Nephron (organoid): ENCODE measurements around the gene CRTC1.

Experiments
- H3K27ac Mint-ChIP-seq, 3 experiments: 2 replicates each; pipeline ENCODE4 v1.8.0; 2020; ENCODE audit warnings: mixed read lengths in 3 of 3, mild to moderate bottlenecking in 2 of 3, moderate library complexity in 1 of 3
- H3K27me3 Mint-ChIP-seq: 2 replicates; pipeline ENCODE4 v1.8.0; 2021; ENCODE audit warnings: low read depth, mild to moderate bottlenecking, moderate library complexity, mixed read lengths
- H3K36me3 Mint-ChIP-seq: 2 replicates; pipeline ENCODE4 v1.8.0; 2020; ENCODE audit warnings: low read depth, mixed read lengths
- H3K4me1 Mint-ChIP-seq: 2 replicates; pipeline ENCODE4 v1.8.0; 2020; ENCODE audit warnings: mixed read lengths
- H3K4me3 Mint-ChIP-seq, 3 experiments: 2 replicates each; pipeline ENCODE4 v1.8.0; 2020; ENCODE audit warnings: mild to moderate bottlenecking in 3 of 3, mixed read lengths in 3 of 3, moderate library complexity in 2 of 3
- H3K9me3 Mint-ChIP-seq: 2 replicates; pipeline ENCODE4 v1.8.0; 2020; ENCODE audit warnings: mixed read lengths
- TF ChIP-seq, protein P1 (sequence below), 3 experiments: fragments of 200-600 bp; sonication (generic); IDR thresholded peaks; one replicate each; pipeline ENCODE4 v1.5.0; 2021; ENCODE audit warnings: antibody characterized with exemption in 3 of 3; ENCODE audit not compliant: unreplicated experiment in 3 of 3

Gene CRTC1

DNA sequence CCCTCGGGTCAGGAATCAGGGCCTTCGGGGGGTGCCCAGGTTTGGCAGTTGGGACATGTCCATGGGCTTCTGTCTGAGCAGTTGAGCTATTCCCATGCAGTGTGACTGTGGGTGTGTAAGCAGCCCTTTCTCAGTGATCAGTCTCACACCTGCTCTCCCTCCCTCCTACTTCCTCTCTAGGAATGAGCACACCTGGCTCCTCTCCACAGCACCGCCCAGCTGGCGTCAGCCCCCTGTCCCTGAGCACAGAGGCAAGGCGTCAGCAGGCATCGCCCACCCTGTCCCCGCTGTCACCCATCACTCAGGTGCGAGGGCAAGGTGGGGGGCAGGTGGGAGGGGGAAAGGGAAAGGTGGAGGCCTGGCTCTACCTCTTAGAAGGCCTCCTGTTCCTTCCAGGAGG, 81.7 kb downstream of the CRTC1 start:
- Mint-ChIP-seq H3K4me1 (peaks cover 19% of the 10 kb centered on the region), H3K9me3 (no peaks in the 10 kb centered on the region), H3K4me3 (no peak overlapping the region), H3K27me3 (no peaks in the 10 kb centered on the region), H3K36me3 (peaks cover 3% of the 10 kb centered on the region), H3K27ac (no peak overlapping the region)
- TF ChIP-seq, protein P1, sequence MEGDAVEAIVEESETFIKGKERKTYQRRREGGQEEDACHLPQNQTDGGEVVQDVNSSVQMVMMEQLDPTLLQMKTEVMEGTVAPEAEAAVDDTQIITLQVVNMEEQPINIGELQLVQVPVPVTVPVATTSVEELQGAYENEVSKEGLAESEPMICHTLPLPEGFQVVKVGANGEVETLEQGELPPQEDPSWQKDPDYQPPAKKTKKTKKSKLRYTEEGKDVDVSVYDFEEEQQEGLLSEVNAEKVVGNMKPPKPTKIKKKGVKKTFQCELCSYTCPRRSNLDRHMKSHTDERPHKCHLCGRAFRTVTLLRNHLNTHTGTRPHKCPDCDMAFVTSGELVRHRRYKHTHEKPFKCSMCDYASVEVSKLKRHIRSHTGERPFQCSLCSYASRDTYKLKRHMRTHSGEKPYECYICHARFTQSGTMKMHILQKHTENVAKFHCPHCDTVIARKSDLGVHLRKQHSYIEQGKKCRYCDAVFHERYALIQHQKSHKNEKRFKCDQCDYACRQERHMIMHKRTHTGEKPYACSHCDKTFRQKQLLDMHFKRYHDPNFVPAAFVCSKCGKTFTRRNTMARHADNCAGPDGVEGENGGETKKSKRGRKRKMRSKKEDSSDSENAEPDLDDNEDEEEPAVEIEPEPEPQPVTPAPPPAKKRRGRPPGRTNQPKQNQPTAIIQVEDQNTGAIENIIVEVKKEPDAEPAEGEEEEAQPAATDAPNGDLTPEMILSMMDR (IDR thresholded peaks at IDR 0.05; ENCODE audit: unreplicated experiment in 3 of 3) = no peak

DNA sequence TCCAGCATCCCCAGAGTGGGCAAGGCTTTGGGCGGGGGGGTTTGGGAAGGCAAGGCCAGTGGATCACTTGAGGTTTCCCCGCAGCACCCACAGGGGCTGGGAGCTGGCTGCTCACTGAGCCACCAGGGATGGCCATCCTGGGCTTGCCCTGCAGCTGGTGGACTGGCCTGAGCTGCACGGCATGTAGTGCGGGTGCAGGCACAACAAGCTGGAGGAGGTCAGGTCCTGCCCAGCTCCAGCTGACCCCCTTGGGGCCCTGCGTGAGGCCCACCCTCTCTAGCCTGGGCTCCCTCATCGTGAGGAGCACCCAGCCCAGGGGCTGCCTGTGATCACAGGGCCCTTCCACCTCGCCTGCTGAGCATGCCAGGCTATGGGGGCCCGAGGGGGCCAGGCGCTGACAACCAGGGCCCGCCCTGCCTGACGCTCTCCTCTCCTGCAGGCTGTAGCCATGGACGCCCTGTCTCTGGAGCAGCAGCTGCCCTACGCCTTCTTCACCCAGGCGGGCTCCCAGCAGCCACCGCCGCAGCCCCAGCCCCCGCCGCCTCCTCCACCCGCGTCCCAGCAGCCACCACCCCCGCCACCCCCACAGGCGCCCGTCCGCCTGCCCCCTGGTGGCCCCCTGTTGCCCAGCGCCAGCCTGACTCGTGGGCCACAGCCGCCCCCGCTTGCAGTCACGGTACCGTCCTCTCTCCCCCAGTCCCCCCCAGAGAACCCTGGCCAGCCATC, 84.7 kb downstream of the CRTC1 start:
- peaks cover 6% of the 10 kb centered on the region for H3K4me1 Mint-ChIP-seq
- no peak overlapping the region for H3K4me3 Mint-ChIP-seq
- TF ChIP-seq, protein P1 (IDR thresholded peaks at IDR 0.05; ENCODE audit: unreplicated experiment in 3 of 3) = peak in 2 of 3 experiments; percentile 17 to 28
- H3K27me3 Mint-ChIP-seq = no peaks in the 10 kb centered on the region
- no peaks in the 10 kb centered on the region for H3K9me3 Mint-ChIP-seq
- H3K36me3 Mint-ChIP-seq = peaks cover 3% of the 10 kb centered on the region
- H3K27ac Mint-ChIP-seq = no peak overlapping the region

DNA sequence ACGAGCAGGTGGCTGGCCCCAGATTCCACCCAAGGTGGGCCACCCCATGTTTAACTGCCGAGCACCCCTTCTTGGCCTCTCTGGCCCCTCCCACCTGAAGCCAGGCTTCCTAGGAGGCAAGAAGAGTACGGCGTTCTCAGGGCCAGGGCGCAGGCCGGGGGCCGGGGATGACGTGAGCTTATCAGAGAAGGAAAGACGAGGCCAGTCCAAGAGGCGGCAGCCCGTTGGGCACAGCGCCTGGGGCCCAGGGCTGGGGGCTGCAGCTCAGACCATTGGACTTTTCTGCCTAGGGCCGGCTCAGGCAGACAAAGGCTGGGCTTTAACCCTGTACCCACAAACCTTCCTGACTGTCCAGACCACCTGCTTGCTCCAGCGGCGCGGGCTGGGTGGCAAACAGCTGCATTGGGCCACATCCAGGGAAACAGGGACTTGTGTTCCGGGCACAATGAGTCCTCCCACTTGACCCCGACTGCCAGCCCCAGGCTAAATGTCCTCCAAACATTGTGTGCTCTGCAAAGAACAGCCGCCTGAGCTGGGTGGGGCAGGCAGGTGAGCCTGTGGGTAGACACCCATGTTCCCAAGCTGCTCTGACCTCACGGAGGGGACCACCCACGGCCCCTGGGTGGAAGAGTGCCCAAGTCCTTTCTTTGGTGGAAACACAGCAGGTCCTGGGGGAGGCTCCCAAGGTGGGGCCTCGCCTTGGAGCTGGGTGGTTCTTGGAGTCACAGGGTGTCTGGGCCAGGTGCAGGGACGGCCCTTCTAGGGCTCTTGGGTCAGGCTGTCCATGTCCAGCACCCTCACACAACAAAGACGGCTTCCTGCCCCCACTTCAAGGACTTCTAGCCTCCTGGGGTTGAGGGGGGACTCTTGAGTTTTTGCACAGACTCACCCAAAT, 85.8 kb downstream of the CRTC1 start:
- Mint-ChIP-seq H3K4me3 (no peak overlapping the region), H3K27me3 (no peaks in the 10 kb centered on the region), H3K4me1 (peaks cover 6% of the 10 kb centered on the region), H3K9me3 (no peaks in the 10 kb centered on the region), H3K27ac (no peak overlapping the region), H3K36me3 (peaks cover 3% of the 10 kb centered on the region)
- TF ChIP-seq, protein P1 (IDR thresholded peaks at IDR 0.05; ENCODE audit: unreplicated experiment in 3 of 3) = no peak

DNA sequence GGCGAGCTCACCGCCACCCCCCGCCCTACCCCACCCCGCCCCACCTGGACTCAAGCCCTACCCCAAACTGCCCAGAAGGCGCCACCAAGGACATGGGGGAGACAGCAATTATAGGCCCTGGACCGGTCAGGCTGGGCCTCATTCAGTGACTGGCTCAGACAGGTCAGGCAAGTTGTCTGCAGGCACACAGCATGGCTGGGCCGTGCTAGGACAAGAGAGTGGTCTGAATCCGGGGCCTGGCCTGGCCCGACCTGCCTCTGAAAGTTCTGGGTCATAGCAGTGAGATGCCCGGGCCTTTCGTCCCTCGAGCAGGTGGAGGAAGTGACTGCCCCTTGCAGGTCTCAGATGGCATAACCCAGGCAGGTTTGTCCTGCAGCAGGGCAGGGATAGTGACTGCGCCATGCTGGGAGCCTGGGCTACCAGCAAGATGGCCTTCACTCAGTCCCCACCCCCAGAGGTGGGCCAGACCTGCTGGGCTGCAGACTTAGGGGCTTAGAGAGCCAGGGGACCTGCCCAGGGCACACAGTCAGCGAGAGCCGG, 86.6 kb downstream of the CRTC1 start:
- no peaks in the 10 kb centered on the region for H3K27me3 Mint-ChIP-seq
- H3K4me3 Mint-ChIP-seq = no peak overlapping the region
- no peak overlapping the region for H3K27ac Mint-ChIP-seq
- peaks cover 3% of the 10 kb centered on the region for H3K36me3 Mint-ChIP-seq
- TF ChIP-seq, protein P1 (IDR thresholded peaks at IDR 0.05; ENCODE audit: unreplicated experiment in 3 of 3) = no peak
- peaks cover 6% of the 10 kb centered on the region for H3K4me1 Mint-ChIP-seq
- no peaks in the 10 kb centered on the region for H3K9me3 Mint-ChIP-seq

DNA sequence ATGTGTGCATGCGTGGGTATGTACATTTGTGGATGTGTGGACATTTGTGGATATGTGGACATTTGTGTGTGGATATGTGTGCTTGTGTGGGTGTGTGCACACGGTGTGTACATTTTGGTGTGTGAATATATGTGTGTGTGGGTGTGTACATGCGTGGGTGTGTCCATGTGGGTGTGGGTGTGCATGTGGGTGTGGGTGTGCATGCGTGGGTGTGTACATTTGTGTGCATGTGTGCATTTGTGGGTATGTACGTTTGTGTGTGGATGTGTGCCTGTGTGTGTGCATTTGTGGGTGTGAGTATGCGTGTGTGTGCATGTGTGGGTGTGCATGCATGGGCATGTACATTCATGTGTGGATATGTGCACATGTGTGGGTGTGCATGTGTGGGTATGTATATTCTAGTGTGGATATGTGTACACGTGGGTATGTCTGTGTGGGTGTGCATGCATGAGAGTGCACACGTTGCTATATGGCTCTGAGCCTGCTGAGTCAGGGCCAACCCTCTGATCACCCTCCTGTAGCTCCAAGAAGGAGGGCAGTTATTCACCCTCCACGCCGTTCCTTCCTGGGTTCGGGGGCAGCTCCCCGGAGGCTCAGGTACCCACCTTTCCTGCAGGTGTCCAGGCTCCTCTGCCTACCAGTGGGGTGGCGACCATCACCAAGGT, 87.3 kb downstream of the CRTC1 start:
- Mint-ChIP-seq H3K36me3 (peaks cover 3% of the 10 kb centered on the region), H3K27ac (no peak overlapping the region), H3K9me3 (no peaks in the 10 kb centered on the region), H3K4me1 (peaks cover 6% of the 10 kb centered on the region), H3K4me3 (no peak overlapping the region), H3K27me3 (no peaks in the 10 kb centered on the region)
- TF ChIP-seq, protein P1 (IDR thresholded peaks at IDR 0.05; ENCODE audit: unreplicated experiment in 3 of 3) = no peak
